ENCODE measurements around the gene CNFN.

The CNFN gene

GRCh38 chr19:42375415-42376176 is 14.5 kb downstream of the CNFN start:
- no peak for TF ChIP-seq POLR2A (IDR thresholded peaks at IDR 0.05; ENCODE audit: low read length)
- TF ChIP-seq GATA1 (IDR thresholded peaks at IDR 0.05; ENCODE audit: low read depth, low read length), result no peak
- DNase-seq, result no peak

DNA sequence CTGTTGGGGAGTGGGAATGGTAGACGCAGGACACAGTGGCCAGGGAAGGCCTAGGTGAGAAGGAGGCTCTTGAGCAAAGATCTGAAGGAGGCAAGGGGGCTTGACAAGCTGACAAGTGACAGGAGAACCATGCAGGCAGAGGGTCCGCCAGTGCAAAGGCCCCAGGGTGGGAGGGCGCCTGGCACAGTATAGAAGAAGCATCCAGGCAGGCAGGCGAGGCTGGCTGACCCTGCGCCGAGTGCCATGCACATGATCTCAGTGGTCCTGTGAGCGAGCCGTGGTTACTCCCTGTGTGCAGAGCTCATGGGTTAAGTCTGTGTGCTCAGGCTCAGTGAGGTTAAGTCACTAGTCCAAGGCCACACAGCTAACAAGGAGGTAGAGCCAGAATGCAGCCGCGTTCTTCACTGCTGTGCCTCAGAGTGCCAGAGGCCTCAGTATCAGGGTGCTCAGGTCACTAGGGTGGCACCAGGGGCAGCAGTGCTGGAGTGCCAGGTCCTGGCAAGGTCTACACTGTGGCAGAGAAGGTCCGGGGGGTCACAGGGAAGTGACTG is 15.2 kb downstream of the CNFN start:
- TF ChIP-seq POLR2A (IDR thresholded peaks at IDR 0.05; ENCODE audit: low read length), result no peak
- TF ChIP-seq GATA1 (IDR thresholded peaks at IDR 0.05; ENCODE audit: low read depth, low read length), result no peak
- no peak for DNase-seq

DNA sequence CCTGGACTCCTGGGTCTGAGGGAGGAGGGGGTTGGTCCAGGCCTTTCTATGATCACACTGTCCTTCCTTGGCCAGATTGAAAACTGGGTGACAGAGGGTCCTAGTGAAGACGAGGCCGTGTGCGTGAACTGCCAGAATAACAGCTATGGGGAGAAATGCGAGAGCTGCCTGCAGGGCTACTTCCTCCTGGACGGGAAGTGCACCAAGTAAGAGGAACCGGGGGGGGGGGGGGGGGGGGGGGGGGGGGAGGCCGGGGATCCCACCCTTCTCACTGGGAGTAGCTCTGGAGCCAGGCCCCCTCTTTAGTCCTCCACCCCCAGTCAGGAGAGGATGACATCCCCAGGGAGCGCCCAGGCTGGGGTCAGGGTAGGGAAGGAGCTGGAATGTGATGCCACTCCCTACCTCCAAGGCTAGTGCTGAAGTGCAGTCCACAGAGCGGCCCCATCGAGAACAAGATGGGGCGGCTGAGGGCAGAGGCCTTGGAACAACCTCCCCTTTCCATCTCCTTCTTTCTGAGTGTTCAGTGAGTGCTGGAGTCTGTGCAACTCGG is 19.4 kb downstream of the CNFN start:
- TF ChIP-seq POLR2A (IDR thresholded peaks at IDR 0.05; ENCODE audit: low read length), result no peak
- TF ChIP-seq GATA1 (IDR thresholded peaks at IDR 0.05; ENCODE audit: low read depth, low read length), result no peak
- no peak for DNase-seq

DNA sequence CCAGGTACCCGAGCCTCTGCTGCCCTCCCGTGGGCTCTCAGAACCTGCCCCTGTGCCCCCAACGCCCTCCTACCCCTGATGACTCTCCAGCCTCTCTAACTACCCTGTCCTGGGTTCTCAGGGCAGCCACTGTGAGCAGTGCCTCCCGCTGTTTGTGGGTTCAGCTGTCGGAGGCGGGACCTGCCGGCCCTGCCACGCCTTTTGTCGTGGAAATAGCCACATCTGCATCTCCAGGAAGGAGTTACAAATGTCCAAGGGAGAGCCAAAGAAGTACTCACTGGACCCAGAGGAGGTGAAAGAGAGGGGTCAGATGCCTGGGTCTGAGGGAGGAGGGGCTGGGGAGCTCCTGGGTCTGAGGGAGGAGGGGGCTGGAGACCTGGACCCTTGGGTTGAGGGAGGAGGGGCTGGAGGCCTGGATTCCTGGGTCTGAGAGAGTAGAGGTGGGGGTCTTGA is 20.0 kb downstream of the CNFN start:
- TF ChIP-seq GATA1 (IDR thresholded peaks at IDR 0.05; ENCODE audit: low read depth, low read length) (no peak), POLR2A (IDR thresholded peaks at IDR 0.05; ENCODE audit: low read length) (no peak)
- no peak for DNase-seq

DNA sequence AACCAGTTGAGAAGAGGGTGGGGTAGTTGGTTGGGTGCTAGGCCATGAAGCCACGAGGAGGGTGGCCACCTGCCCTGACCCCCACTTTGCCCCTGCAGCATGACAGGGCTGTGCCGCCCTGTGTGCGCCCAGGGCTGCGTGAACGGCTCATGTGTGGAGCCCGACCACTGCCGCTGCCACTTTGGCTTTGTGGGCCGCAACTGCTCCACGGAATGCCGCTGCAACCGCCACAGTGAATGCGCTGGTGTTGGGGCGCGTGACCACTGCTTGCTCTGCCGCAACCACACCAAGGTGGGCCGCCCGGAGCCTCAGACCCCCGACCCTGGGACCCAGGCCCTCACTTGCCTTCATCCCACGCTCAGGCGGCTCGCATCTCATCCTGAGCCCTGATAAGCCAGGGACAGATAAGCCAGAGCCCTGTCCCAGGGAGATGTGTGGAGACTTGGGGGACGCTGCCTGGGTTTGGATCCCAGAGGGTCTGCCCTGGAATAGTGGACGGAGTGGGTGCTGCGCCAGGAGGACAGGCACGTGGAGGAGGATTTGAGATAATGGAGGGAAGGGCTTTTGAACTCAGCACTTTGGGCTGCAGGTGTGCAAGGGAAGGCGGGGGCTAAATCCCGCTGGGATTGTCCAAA is 20.5 kb downstream of the CNFN start:
- DNase-seq, result no peak
- no peak for TF ChIP-seq POLR2A (IDR thresholded peaks at IDR 0.05; ENCODE audit: low read length)
- no peak for TF ChIP-seq GATA1 (IDR thresholded peaks at IDR 0.05; ENCODE audit: low read depth, low read length)

- TF ChIP-seq POLR2A (IDR thresholded peaks at IDR 0.05; ENCODE audit: low read length) (no peak), GATA1 (IDR thresholded peaks at IDR 0.05; ENCODE audit: low read depth, low read length) (no peak)
- DNase-seq, result no peak
Observed at GRCh38 chr19:42368765-42369164, 21.3 kb downstream of the CNFN start.

GRCh38 chr19:42368360-42368759 is 21.7 kb downstream of the CNFN start:
- DNase-seq, result no peak
- TF ChIP-seq POLR2A (IDR thresholded peaks at IDR 0.05; ENCODE audit: low read length) (no peak), GATA1 (IDR thresholded peaks at IDR 0.05; ENCODE audit: low read depth, low read length) (no peak)

GRCh38 chr19:42367929-42368328 is 22.2 kb downstream of the CNFN start:
- TF ChIP-seq GATA1 (IDR thresholded peaks at IDR 0.05; ENCODE audit: low read depth, low read length) (no peak), POLR2A (IDR thresholded peaks at IDR 0.05; ENCODE audit: low read length) (no peak)
- DNase-seq, result no peak

DNA sequence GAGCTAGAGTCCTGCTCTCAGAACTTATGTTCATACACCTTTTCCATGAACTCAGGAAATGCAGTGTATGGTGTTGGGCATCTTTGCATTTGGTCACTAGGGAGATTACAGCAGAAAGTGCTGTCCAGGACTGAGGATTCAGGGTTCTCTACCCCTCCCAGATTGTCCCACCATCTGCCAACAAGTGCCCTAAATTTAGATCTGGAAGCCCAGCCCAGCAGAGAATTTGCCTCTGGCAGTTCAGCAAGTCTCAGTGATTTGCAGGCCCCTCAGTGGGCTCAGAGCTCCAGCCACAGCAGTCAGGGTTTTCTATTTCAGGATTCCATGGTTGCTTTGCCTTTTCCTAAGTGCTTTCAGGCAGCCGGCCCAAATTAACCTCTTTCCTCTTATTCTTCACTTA is 23.4 kb downstream of the CNFN start:
- TF ChIP-seq POLR2A (IDR thresholded peaks at IDR 0.05; ENCODE audit: low read length), result no peak
- no peak for TF ChIP-seq GATA1 (IDR thresholded peaks at IDR 0.05; ENCODE audit: low read depth, low read length)
- no peak for DNase-seq

- DNase-seq, result no peak
- no peak for TF ChIP-seq GATA1 (IDR thresholded peaks at IDR 0.05; ENCODE audit: low read depth, low read length)
- no peak for TF ChIP-seq POLR2A (IDR thresholded peaks at IDR 0.05; ENCODE audit: low read length)
Observed at GRCh38 chr19:42363614-42364346, 26.3 kb downstream of the CNFN start.

DNA sequence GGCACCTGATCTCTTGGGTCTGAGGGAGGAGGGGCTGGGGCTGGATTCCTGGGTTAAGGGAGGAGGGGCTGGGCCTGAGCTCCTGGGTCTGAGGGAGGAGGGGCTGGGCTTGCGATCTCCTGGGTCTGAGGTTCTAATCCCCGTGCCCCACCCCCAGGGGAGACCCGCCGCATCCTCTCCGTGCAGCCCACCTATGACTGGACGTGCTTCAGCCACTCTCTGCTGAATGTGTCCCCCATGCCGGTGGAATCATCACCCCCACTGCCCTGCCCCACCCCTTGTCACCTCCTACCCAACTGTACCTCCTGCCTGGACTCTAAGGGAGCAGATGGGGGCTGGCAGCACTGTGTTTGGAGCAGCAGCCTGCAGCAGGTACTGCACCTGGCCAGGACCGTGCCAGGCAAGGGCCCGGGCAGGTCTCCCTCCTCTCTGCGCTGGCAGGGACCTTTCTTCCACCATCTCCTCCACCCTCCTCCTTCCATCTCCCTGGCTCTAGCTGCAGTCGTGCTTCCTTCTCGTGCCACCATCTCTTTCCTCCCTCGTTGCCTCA is 27.1 kb downstream of the CNFN start:
- no peak for DNase-seq
- TF ChIP-seq GATA1 (IDR thresholded peaks at IDR 0.05; ENCODE audit: low read depth, low read length) (no peak), POLR2A (IDR thresholded peaks at IDR 0.05; ENCODE audit: low read length) (no peak)

DNA sequence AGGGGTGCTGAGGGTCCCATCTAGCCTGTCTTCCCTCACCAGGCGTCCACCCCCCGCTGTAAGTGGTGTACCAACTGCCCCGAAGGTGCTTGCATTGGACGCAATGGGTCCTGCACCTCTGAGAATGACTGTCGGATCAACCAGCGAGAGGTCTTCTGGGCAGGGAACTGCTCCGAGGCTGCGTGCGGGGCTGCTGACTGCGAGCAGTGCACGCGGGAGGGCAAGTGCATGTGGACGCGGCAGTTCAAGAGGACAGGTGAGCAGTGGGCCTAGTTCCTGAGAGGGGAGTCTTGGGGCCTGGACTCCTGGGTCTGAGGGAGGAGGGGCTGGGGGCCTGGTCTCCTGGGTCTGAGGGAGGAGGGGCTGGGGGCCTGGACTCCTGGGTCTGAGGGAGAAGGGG is 27.8 kb downstream of the CNFN start:
- no peak for DNase-seq
- TF ChIP-seq GATA1 (IDR thresholded peaks at IDR 0.05; ENCODE audit: low read depth, low read length) (no peak), POLR2A (IDR thresholded peaks at IDR 0.05; ENCODE audit: low read length) (no peak)

DNA sequence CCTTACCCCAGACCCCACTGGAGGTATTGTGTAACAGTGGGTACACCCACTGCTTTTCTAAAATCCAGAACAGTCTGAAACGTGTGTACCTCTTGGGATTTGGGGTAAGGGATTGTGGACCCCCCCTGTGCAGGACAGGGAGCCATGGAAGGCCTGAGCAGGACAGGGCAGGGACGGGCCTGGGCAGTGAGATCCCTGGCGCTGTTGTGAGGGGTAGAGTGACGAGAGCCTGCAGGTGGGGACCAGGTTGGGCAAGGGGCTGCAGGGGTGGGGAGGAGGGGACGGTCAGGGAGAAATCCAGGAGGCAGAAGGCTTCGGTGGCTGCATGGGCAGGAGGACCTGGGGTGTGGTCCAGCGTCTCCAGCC is 28.6 kb downstream of the CNFN start:
- no peak for TF ChIP-seq POLR2A (IDR thresholded peaks at IDR 0.05; ENCODE audit: low read length)
- no peak for TF ChIP-seq GATA1 (IDR thresholded peaks at IDR 0.05; ENCODE audit: low read depth, low read length)
- DNase-seq, result no peak
